ENCODE results near the gene SORCS1. TPM values are rescaled to one million over a fixed set of nuclear protein-coding genes. Genes with fewer than 3 reads are reported as not detected.

SORCS1 gene
- polyA plus RNA-seq, 1 of the 3 experiments (the other 2 are of a cell fraction) = 0.66 TPM

DNA sequence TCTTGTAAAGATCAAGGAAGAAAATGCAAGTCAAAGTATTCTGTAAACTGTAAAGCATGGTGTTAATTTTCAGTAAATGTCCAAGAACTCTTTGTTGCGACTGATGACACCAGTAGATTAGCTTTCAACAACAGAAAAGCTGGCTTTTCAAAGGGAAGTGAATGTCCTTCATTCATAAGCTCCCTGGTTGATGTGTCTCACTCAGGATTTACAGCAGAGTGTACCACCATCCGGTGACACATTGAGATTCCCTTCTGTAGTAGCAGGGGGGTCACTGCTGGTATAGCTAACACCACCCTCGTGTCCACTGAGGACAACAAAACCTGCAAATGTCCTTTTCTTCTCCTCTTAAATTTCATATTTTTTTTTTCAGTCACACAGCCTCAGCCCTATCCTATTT, 253.4 kb downstream of the SORCS1 start:
- H4K20me1 ChIP-seq (ENCODE audit: insufficient read depth) = no peaks in the 10 kb centered on the region
- H3K27ac ChIP-seq (ENCODE audit: low read depth in 2 of 2, low read length in 1 of 2) = no peak overlapping the region; a peak in 1 of 4 replicates
- no peaks in the 10 kb centered on the region for H3K27me3 ChIP-seq (ENCODE audit: insufficient read depth)
- H3K4me1 ChIP-seq (ENCODE audit: control insufficient read depth in 1 of 2, insufficient read depth in 2 of 2, low read depth in 1 of 2, low read length in 1 of 2) = peaks cover 0 to 23% of the 10 kb centered on the region in 2 experiments; a peak in 3 of 4 replicates
- no peaks in the 10 kb centered on the region for H3K9me2 ChIP-seq
- 40% methylated on average over 3 of the region's 3 CpGs for WGBS (ENCODE audit: low lambda C conversion rate)
- DNase-seq = no peak
- ChIA-PET POLR2A (no interaction called here), CTCF (no interaction called here)
- no peak overlapping the region for H3K9ac ChIP-seq
- H2AFZ ChIP-seq (ENCODE audit: low read depth) = no peak overlapping the region
- H3K36me3 ChIP-seq (replicated peaks in 1 of 2; ENCODE audit: control insufficient read depth in 1 of 2, insufficient read depth in 2 of 2, low read length in 1 of 2) = no peaks in the 10 kb centered on the region
- TF ChIP-seq, protein P1, sequence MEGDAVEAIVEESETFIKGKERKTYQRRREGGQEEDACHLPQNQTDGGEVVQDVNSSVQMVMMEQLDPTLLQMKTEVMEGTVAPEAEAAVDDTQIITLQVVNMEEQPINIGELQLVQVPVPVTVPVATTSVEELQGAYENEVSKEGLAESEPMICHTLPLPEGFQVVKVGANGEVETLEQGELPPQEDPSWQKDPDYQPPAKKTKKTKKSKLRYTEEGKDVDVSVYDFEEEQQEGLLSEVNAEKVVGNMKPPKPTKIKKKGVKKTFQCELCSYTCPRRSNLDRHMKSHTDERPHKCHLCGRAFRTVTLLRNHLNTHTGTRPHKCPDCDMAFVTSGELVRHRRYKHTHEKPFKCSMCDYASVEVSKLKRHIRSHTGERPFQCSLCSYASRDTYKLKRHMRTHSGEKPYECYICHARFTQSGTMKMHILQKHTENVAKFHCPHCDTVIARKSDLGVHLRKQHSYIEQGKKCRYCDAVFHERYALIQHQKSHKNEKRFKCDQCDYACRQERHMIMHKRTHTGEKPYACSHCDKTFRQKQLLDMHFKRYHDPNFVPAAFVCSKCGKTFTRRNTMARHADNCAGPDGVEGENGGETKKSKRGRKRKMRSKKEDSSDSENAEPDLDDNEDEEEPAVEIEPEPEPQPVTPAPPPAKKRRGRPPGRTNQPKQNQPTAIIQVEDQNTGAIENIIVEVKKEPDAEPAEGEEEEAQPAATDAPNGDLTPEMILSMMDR (IDR thresholded peaks at IDR 0.05) = no peak
- TF ChIP-seq MXI1 (IDR thresholded peaks at IDR 0.05; ENCODE audit: low read depth, low read length) = no peak
- TF ChIP-seq RAD21 (IDR thresholded peaks at IDR 0.05; ENCODE audit: low read length) = no peak
- TF ChIP-seq, protein P2, sequence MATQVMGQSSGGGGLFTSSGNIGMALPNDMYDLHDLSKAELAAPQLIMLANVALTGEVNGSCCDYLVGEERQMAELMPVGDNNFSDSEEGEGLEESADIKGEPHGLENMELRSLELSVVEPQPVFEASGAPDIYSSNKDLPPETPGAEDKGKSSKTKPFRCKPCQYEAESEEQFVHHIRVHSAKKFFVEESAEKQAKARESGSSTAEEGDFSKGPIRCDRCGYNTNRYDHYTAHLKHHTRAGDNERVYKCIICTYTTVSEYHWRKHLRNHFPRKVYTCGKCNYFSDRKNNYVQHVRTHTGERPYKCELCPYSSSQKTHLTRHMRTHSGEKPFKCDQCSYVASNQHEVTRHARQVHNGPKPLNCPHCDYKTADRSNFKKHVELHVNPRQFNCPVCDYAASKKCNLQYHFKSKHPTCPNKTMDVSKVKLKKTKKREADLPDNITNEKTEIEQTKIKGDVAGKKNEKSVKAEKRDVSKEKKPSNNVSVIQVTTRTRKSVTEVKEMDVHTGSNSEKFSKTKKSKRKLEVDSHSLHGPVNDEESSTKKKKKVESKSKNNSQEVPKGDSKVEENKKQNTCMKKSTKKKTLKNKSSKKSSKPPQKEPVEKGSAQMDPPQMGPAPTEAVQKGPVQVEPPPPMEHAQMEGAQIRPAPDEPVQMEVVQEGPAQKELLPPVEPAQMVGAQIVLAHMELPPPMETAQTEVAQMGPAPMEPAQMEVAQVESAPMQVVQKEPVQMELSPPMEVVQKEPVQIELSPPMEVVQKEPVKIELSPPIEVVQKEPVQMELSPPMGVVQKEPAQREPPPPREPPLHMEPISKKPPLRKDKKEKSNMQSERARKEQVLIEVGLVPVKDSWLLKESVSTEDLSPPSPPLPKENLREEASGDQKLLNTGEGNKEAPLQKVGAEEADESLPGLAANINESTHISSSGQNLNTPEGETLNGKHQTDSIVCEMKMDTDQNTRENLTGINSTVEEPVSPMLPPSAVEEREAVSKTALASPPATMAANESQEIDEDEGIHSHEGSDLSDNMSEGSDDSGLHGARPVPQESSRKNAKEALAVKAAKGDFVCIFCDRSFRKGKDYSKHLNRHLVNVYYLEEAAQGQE (IDR thresholded peaks at IDR 0.05; ENCODE audit: low read depth, low read length) = no peak
- no peak for TF ChIP-seq TAF1 (IDR thresholded peaks at IDR 0.05; ENCODE audit: borderline replicate concordance, low read depth, low read length)
- no peak for TF ChIP-seq FOSL2 (IDR thresholded peaks at IDR 0.05; ENCODE audit: borderline replicate concordance, low read depth)
- TF ChIP-seq TCF12 (IDR thresholded peaks at IDR 0.05) = no peak
- TF ChIP-seq SMC3 (IDR thresholded peaks at IDR 0.05; ENCODE audit: low read depth, low read length) = no peak
- no peaks in the 10 kb centered on the region for H3F3A ChIP-seq (replicated peaks; ENCODE audit: insufficient read depth)
- no peaks in the 10 kb centered on the region for H3K79me2 ChIP-seq (ENCODE audit: insufficient read depth)
- H3K4me2 ChIP-seq = no peak overlapping the region
- no peak overlapping the region for H3K4me3 ChIP-seq (ENCODE audit: low read depth in 2 of 2, low read length in 1 of 2)
- no peaks in the 10 kb centered on the region for H3K9me3 ChIP-seq

DNA sequence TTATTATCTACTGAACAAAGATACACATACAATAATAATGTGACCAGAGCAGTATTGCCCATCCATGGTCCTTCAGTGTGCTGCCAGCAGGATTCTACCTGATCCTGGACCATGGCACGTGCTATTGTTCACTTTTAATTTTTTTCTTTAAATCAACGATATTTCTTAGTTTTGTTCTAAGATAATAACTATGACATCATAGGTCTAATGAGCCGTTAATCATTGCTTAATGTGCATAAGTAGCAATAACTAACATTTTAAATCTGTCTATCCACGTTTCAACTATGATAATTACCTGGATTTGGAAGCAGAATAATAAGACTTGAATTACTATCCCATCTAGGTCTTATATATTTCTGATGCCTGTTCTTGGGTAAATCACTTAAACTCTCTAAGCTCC, 253.8 kb downstream of the SORCS1 start:
- TF ChIP-seq, protein P2 (IDR thresholded peaks at IDR 0.05; ENCODE audit: low read depth, low read length) = no peak
- TF ChIP-seq, protein P3, sequence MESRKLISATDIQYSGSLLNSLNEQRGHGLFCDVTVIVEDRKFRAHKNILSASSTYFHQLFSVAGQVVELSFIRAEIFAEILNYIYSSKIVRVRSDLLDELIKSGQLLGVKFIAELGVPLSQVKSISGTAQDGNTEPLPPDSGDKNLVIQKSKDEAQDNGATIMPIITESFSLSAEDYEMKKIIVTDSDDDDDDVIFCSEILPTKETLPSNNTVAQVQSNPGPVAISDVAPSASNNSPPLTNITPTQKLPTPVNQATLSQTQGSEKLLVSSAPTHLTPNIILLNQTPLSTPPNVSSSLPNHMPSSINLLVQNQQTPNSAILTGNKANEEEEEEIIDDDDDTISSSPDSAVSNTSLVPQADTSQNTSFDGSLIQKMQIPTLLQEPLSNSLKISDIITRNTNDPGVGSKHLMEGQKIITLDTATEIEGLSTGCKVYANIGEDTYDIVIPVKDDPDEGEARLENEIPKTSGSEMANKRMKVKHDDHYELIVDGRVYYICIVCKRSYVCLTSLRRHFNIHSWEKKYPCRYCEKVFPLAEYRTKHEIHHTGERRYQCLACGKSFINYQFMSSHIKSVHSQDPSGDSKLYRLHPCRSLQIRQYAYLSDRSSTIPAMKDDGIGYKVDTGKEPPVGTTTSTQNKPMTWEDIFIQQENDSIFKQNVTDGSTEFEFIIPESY (IDR thresholded peaks at IDR 0.05; ENCODE audit: borderline replicate concordance, low read depth) = no peak
- TF ChIP-seq RFX5 (IDR thresholded peaks at IDR 0.05; ENCODE audit: low read length) (no peak), NFIC (IDR thresholded peaks at IDR 0.05; ENCODE audit: borderline replicate concordance) (no peak), MXI1 (IDR thresholded peaks at IDR 0.05; ENCODE audit: low read depth, low read length) (no peak)
- H3K27me3 ChIP-seq (ENCODE audit: insufficient read depth) = no peaks in the 10 kb centered on the region

More for the DNA sequence above, 253.8 kb downstream of the SORCS1 start:
- POLR2A ChIA-PET = no interaction called here
- Histone ChIP-seq H4K20me1 (ENCODE audit: insufficient read depth) (no peaks in the 10 kb centered on the region), H3K4me2 (no peak overlapping the region), H3K4me3 (ENCODE audit: low read depth in 2 of 2, low read length in 1 of 2) (no peak overlapping the region), H3K9me3 (no peaks in the 10 kb centered on the region), H2AFZ (ENCODE audit: low read depth) (no peak overlapping the region), H3K9me2 (no peaks in the 10 kb centered on the region), H3K9ac (no peak overlapping the region), H3K4me1 (ENCODE audit: control insufficient read depth in 1 of 2, insufficient read depth in 2 of 2, low read depth in 1 of 2, low read length in 1 of 2) (peaks cover 0 to 23% of the 10 kb centered on the region in 2 experiments; a peak in 3 of 4 replicates), H3K36me3 (replicated peaks in 1 of 2; ENCODE audit: control insufficient read depth in 1 of 2, insufficient read depth in 2 of 2, low read length in 1 of 2) (no peaks in the 10 kb centered on the region), H3K27ac (ENCODE audit: low read depth in 2 of 2, low read length in 1 of 2) (no peak overlapping the region), H3F3A (replicated peaks; ENCODE audit: insufficient read depth) (no peaks in the 10 kb centered on the region), H3K79me2 (ENCODE audit: insufficient read depth) (no peaks in the 10 kb centered on the region)
- DNase-seq = no peak
- CTCF ChIA-PET = no interaction called here
- WGBS (ENCODE audit: low lambda C conversion rate) = 29% methylated on average over 4 of the region's 4 CpGs
